ENCODE measurements around the gene KLHL12. TPM values are rescaled to one million over a fixed set of nuclear protein-coding genes. Genes with fewer than 3 reads are reported as not detected.

The KLHL12 gene
- polyA plus RNA-seq, 1 donor (not counting 4 experiments of a cell fraction or from before 2014, with no cell fraction given) = 32.3 TPM

- peaks cover 25 to 42% of the 10 kb centered on the region in 2 experiments for H3K36me3 ChIP-seq (ENCODE audit: control insufficient read depth in 2 of 2, extremely low read depth in 1 of 2, insufficient read depth in 2 of 2, low read length in 2 of 2)
- H4K20me1 ChIP-seq (ENCODE audit: control insufficient read depth, extremely low read depth, insufficient read depth, low read length) = no peaks in the 10 kb centered on the region
- dilution Hi-C loops (cut with MboI; ENCODE audit: extremely low pct_ligation_motif_present, low sequenced_read_pairs) = no loop called here
- H3K4me3 ChIP-seq (ENCODE audit: control insufficient read depth in 2 of 3, extremely low read depth in 1 of 3, insufficient read depth in 2 of 3, low read depth in 1 of 3, low read length in 3 of 3) = no peak overlapping the region
- FAIRE-seq (no peak), DNase-seq (ENCODE audit: low read depth, low spot score) (no peak)
- H3K27ac ChIP-seq (ENCODE audit: control insufficient read depth, insufficient read depth, low read length) = no peak overlapping the region
- H3K79me2 ChIP-seq (ENCODE audit: control insufficient read depth, insufficient read depth, low read length) = peaks cover 2% of the 10 kb centered on the region
- no peaks in the 10 kb centered on the region for H3K27me3 ChIP-seq (ENCODE audit: control insufficient read depth, extremely low read depth, insufficient read depth, low read length)
- peaks cover 22% of the 10 kb centered on the region for H3K4me1 ChIP-seq (ENCODE audit: control insufficient read depth, extremely low read depth, insufficient read depth, low read length)
- no peak overlapping the region for H3K4me2 ChIP-seq (ENCODE audit: control insufficient read depth, extremely low read depth, insufficient read depth, low read depth, low read length)
- no peaks in the 10 kb centered on the region for H3K9me3 ChIP-seq (ENCODE audit: control insufficient read depth, low read depth, low read length)
- no peak overlapping the region for H3K9ac ChIP-seq (ENCODE audit: control insufficient read depth, extremely low read depth, insufficient read depth, low read length)
- no peak for TF ChIP-seq EZH2 (IDR thresholded peaks at IDR 0.05; ENCODE audit: low read length)
- TF ChIP-seq CTCF (optimal IDR thresholded peaks at IDR 0.05 in 1 of 3, IDR thresholded peaks at IDR 0.05 in 1 of 3, conservative IDR thresholded peaks at IDR 0.05 in 1 of 3; ENCODE audit: extremely low read depth in 1 of 3, insufficient read depth in 2 of 3, low read length in 3 of 3) = no peak
- H3K9me1 ChIP-seq (ENCODE audit: control insufficient read depth, extremely low read depth, insufficient read depth, low read length) = no peaks in the 10 kb centered on the region
- H2AFZ ChIP-seq (ENCODE audit: control insufficient read depth, low read length) = no peak overlapping the region
Observed at GRCh38 chr1:202941372-202941771, 14.3 kb upstream of the KLHL12 start.

- Histone ChIP-seq H3K9ac (ENCODE audit: control insufficient read depth, extremely low read depth, insufficient read depth, low read length) (no peak overlapping the region), H3K9me3 (ENCODE audit: control insufficient read depth, low read depth, low read length) (no peaks in the 10 kb centered on the region), H3K79me2 (ENCODE audit: control insufficient read depth, insufficient read depth, low read length) (no peaks in the 10 kb centered on the region), H4K20me1 (ENCODE audit: control insufficient read depth, extremely low read depth, insufficient read depth, low read length) (no peaks in the 10 kb centered on the region), H3K27me3 (ENCODE audit: control insufficient read depth, extremely low read depth, insufficient read depth, low read length) (no peaks in the 10 kb centered on the region), H3K4me1 (ENCODE audit: control insufficient read depth, extremely low read depth, insufficient read depth, low read length) (peaks cover 22% of the 10 kb centered on the region), H2AFZ (ENCODE audit: control insufficient read depth, low read length) (no peak overlapping the region), H3K4me3 (ENCODE audit: control insufficient read depth in 2 of 3, extremely low read depth in 1 of 3, insufficient read depth in 2 of 3, low read depth in 1 of 3, low read length in 3 of 3) (no peak overlapping the region), H3K9me1 (ENCODE audit: control insufficient read depth, extremely low read depth, insufficient read depth, low read length) (no peaks in the 10 kb centered on the region), H3K27ac (ENCODE audit: control insufficient read depth, insufficient read depth, low read length) (no peak overlapping the region), H3K4me2 (ENCODE audit: control insufficient read depth, extremely low read depth, insufficient read depth, low read depth, low read length) (no peak overlapping the region), H3K36me3 (ENCODE audit: control insufficient read depth in 2 of 2, extremely low read depth in 1 of 2, insufficient read depth in 2 of 2, low read length in 2 of 2) (peaks cover 20 to 37% of the 10 kb centered on the region in 2 experiments)
- dilution Hi-C loops (cut with MboI; ENCODE audit: extremely low pct_ligation_motif_present, low sequenced_read_pairs) = no loop called here
- TF ChIP-seq CTCF (optimal IDR thresholded peaks at IDR 0.05 in 1 of 3, IDR thresholded peaks at IDR 0.05 in 1 of 3, conservative IDR thresholded peaks at IDR 0.05 in 1 of 3; ENCODE audit: extremely low read depth in 1 of 3, insufficient read depth in 2 of 3, low read length in 3 of 3) = no peak
- no peak for TF ChIP-seq EZH2 (IDR thresholded peaks at IDR 0.05; ENCODE audit: low read length)
- DNase-seq (ENCODE audit: low read depth, low spot score) (no peak), FAIRE-seq (no peak)
Observed at GRCh38 chr1:202940561-202940960, 13.5 kb upstream of the KLHL12 start.
